ENCODE measurements around the gene NEMP2. TPM values are rescaled to one million over a fixed set of nuclear protein-coding genes. Genes with fewer than 3 reads are reported as not detected.

NEMP2 gene
- total and polyA plus RNA-seq, 2 of the 8 experiments (the other 6 are each of a cell fraction or from before 2014, with no cell fraction given): 3.1 to 5.3 TPM

GRCh38 chr2:190501231-190501630 lies 33.3 kb downstream of the NEMP2 start:
- Histone ChIP-seq H3K56ac (replicated peaks; ENCODE audit: insufficient read length, low read depth, low read length) (no peak overlapping the region), H3K4ac (replicated peaks; ENCODE audit: insufficient read length, low read depth, low read length) (no peak overlapping the region), H4K91ac (replicated peaks; ENCODE audit: insufficient read length, low read length) (no peak overlapping the region), H2BK120ac (replicated peaks; ENCODE audit: low read depth, low read length) (no peak overlapping the region), H3K23me2 (ENCODE audit: low read depth, low read length) (no peaks in the 10 kb centered on the region), H3K4me3 (ENCODE audit: extremely low read depth in 1 of 4, insufficient read depth in 2 of 4, low read depth in 3 of 4, low read length in 4 of 4) (no peak overlapping the region), H4K8ac (ENCODE audit: extremely low read depth, insufficient read depth, low read length) (no peak overlapping the region), H3K4me2 (ENCODE audit: insufficient read depth in 1 of 2, low read depth in 2 of 2, low read length in 2 of 2) (no peak overlapping the region), H4K20me1 (replicated peaks in 1 of 2; ENCODE audit: control insufficient read depth in 1 of 2, insufficient read depth in 2 of 2, low read length in 2 of 2) (no peaks in the 10 kb centered on the region), H3K23ac (ENCODE audit: insufficient read length) (no peak overlapping the region), H2AK5ac (ENCODE audit: low read depth, low read length) (no peak overlapping the region), H3K4me1 (replicated peaks in 1 of 4; ENCODE audit: control insufficient read depth in 3 of 4, insufficient read depth in 4 of 4, low read length in 3 of 4) (peaks cover 0 to 1% (median 0%) of the 10 kb centered on the region in 4 experiments; a peak in 1 of 7 replicates), H3K18ac (ENCODE audit: extremely low read depth, low read length) (no peak overlapping the region), H2AFZ (ENCODE audit: low read length) (no peak overlapping the region), H3K79me2 (ENCODE audit: control insufficient read depth in 1 of 2, insufficient read depth in 2 of 2, low read length in 2 of 2) (no peaks in the 10 kb centered on the region), H3K27ac (ENCODE audit: low read depth, low read length) (no peak overlapping the region), H3K14ac (ENCODE audit: insufficient read length) (no peak overlapping the region), H3K36me3 (ENCODE audit: control insufficient read depth in 2 of 4, insufficient read depth in 4 of 4, low read length in 3 of 4) (no peaks in the 10 kb centered on the region; a peak in 1 of 8 replicates), H2BK20ac (ENCODE audit: low read length) (no peak overlapping the region), H3K9ac (replicated peaks in 1 of 4; ENCODE audit: extremely low read depth in 1 of 4, low read depth in 3 of 4, low read length in 3 of 4) (no peak overlapping the region), H3K27me3 (replicated peaks in 1 of 4; ENCODE audit: control insufficient read depth in 3 of 4, extremely low read depth in 1 of 4, insufficient read depth in 3 of 4, low read length in 3 of 4) (no peaks in the 10 kb centered on the region), H2BK15ac (ENCODE audit: low read length) (no peak overlapping the region), H4K5ac (ENCODE audit: insufficient read length, low read depth, low read length) (no peak overlapping the region), H2BK12ac (ENCODE audit: low read depth, low read length) (no peak overlapping the region), H3K9me3 (ENCODE audit: insufficient read depth in 2 of 2, low read depth in 1 of 2, low read length in 1 of 2) (no peaks in the 10 kb centered on the region), H2BK5ac (ENCODE audit: low read depth, low read length) (no peak overlapping the region), H3K79me1 (ENCODE audit: low read depth, low read length) (no peaks in the 10 kb centered on the region)
- DNase-seq (ENCODE audit: low read depth in 1 of 2, low spot score in 2 of 2): no peak
- ChIA-PET POLR2A (ENCODE audit: partially characterized antibody) (interaction anchor here (1.9 kb wide), 1 partner anchor 33 kb away, joined by 5 read pairs; the partner anchor contains the start of gene NEMP2), CTCF (ENCODE audit: partially characterized antibody) (interaction anchor here (0.9 to 1.7 kb wide), 2 partner anchors 9 to 25 kb away, joined by 3 to 7 read pairs; no protein-coding TSS in a partner anchor)
- WGBS, 2 experiments (ENCODE audit: extremely low coverage in 1 of 2, insufficient coverage in 1 of 2, insufficient read length in 1 of 2, insufficient replicate concordance in 2 of 2, low coverage in 1 of 2, low lambda C conversion rate in 2 of 2, missing lambda C conversion rate in 1 of 2): 82% methylated on average over 5 of the region's 5 CpGs; no CpG with 5 or more reads in 1 of the 2 experiments
- no peak for TF ChIP-seq TCF12 (IDR thresholded peaks at IDR 0.05; ENCODE audit: low read depth, low read length)
- TF ChIP-seq GABPA (IDR thresholded peaks at IDR 0.05; ENCODE audit: borderline replicate concordance, insufficient read depth, low read length): no peak
- no peak for TF ChIP-seq USF2 (IDR thresholded peaks at IDR 0.05; ENCODE audit: low read length)
- TF ChIP-seq JUND (IDR thresholded peaks at IDR 0.05; ENCODE audit: low read length): no peak
- no peak for TF ChIP-seq CHD1 (IDR thresholded peaks at IDR 0.05; ENCODE audit: low read depth, low read length)
- no peak for TF ChIP-seq TAF7 (optimal IDR thresholded peaks at IDR 0.05; ENCODE audit: borderline replicate concordance, low read depth, low read length)
- FAIRE-seq: no peak

All from H1 (cell line).